Measurements from ENCODE around the gene NAV3. TPM values are rescaled to one million over a fixed set of nuclear protein-coding genes. Genes with fewer than 3 reads are reported as not detected.
A peak's percentile ranks its signal among the peaks of the same experiment; 100 is the strongest.

The NAV3 gene
- total and polyA plus RNA-seq, 7 donors: 0.50 to 13.3 (median 6.8) TPM; not detected in 1

- Histone ChIP-seq H3K9me3 (no peaks in the 10 kb centered on the region), H3K4me3 (no peak overlapping the region), H3K36me3 (no peaks in the 10 kb centered on the region), H3K27ac (no peak overlapping the region), H3K27me3 (no peaks in the 10 kb centered on the region), H3K4me1 (no peaks in the 10 kb centered on the region)
- intact Hi-C loops (cut with DNase I): no loop called here
- no peak for DNase-seq
- 63 to 90% methylated on average over 1 of the region's 1 CpG for WGBS, 2 donors
- TF ChIP-seq EP300 (IDR thresholded peaks at IDR 0.05) (no peak), CTCF (IDR thresholded peaks at IDR 0.05) (no peak), POLR2A (IDR thresholded peaks at IDR 0.05) (no peak), POLR2AphosphoS5 (IDR thresholded peaks at IDR 0.05) (no peak)
Measured at GRCh38 chr12:78028426-78028825, 197.7 kb downstream of the NAV3 start.

GRCh38 chr12:78034025-78034424 lies 203.3 kb downstream of the NAV3 start:
- WGBS, 2 donors: 39 to 55% methylated on average over 4 of the region's 4 CpGs
- H3K36me3 ChIP-seq: no peaks in the 10 kb centered on the region
- intact Hi-C loops (cut with DNase I): no loop called here
- no peaks in the 10 kb centered on the region for H3K9me3 ChIP-seq
- H3K27ac ChIP-seq: no peak overlapping the region
- no peak overlapping the region for H3K4me3 ChIP-seq
- DNase-seq: peak; percentile 50
- no peaks in the 10 kb centered on the region for H3K4me1 ChIP-seq
- H3K27me3 ChIP-seq: no peaks in the 10 kb centered on the region
- TF ChIP-seq POLR2A (IDR thresholded peaks at IDR 0.05): no peak
- TF ChIP-seq POLR2AphosphoS5 (IDR thresholded peaks at IDR 0.05): peak in 1 of 4 donors; percentile 21
- TF ChIP-seq EP300 (IDR thresholded peaks at IDR 0.05): no peak

GRCh38 chr12:78035901-78036606 lies 205.4 kb downstream of the NAV3 start:
- WGBS, 2 donors: 45 to 62% methylated on average over 14 of the region's 14 CpGs
- intact Hi-C loops (cut with DNase I): no loop called here
- Histone ChIP-seq H3K4me1 (no peaks in the 10 kb centered on the region), H3K36me3 (no peaks in the 10 kb centered on the region), H3K9me3 (no peaks in the 10 kb centered on the region), H3K4me3 (no peak overlapping the region), H3K27me3 (no peaks in the 10 kb centered on the region), H3K27ac (no peak overlapping the region)
- TF ChIP-seq CTCF (IDR thresholded peaks at IDR 0.05): no peak
- TF ChIP-seq POLR2AphosphoS5 (IDR thresholded peaks at IDR 0.05): no peak
- DNase-seq: no peak

GRCh38 chr12:78036874-78037273 lies 206.2 kb downstream of the NAV3 start:
- WGBS, 2 donors: 93% methylated on average over 8 of the region's 8 CpGs
- intact Hi-C loops (cut with DNase I): no loop called here
- no peak for DNase-seq
- no peaks in the 10 kb centered on the region for H3K36me3 ChIP-seq
- no peaks in the 10 kb centered on the region for H3K9me3 ChIP-seq
- no peak overlapping the region for H3K4me3 ChIP-seq
- H3K27ac ChIP-seq: no peak overlapping the region
- H3K4me1 ChIP-seq: no peaks in the 10 kb centered on the region
- TF ChIP-seq POLR2A (IDR thresholded peaks at IDR 0.05) (no peak), POLR2AphosphoS5 (IDR thresholded peaks at IDR 0.05) (no peak), EP300 (IDR thresholded peaks at IDR 0.05) (no peak), CTCF (IDR thresholded peaks at IDR 0.05) (no peak)
- no peaks in the 10 kb centered on the region for H3K27me3 ChIP-seq

- intact Hi-C loops (cut with DNase I): no loop called here
- WGBS, 2 donors: 76 to 89% methylated on average over 2 of the region's 2 CpGs
Measured at GRCh38 chr12:78037707-78038106, 207.0 kb downstream of the NAV3 start.

More at GRCh38 chr12:78037707-78038106, 207.0 kb downstream of the NAV3 start:
- no peak for DNase-seq
- H3K27ac ChIP-seq: no peak overlapping the region
- H3K4me3 ChIP-seq: no peak overlapping the region
- TF ChIP-seq POLR2AphosphoS5 (IDR thresholded peaks at IDR 0.05) (no peak), CTCF (IDR thresholded peaks at IDR 0.05) (no peak), POLR2A (IDR thresholded peaks at IDR 0.05) (no peak), EP300 (IDR thresholded peaks at IDR 0.05) (no peak)
- H3K36me3 ChIP-seq: no peaks in the 10 kb centered on the region
- no peaks in the 10 kb centered on the region for H3K27me3 ChIP-seq
- H3K4me1 ChIP-seq: no peaks in the 10 kb centered on the region
- H3K9me3 ChIP-seq: no peaks in the 10 kb centered on the region

Data from sigmoid colon (tissue), 7 donors.